Activated T-helper 1 cell treated with anti-CD3 and anti-CD28 coated beads, Interleukin-2, amount 50 U/mL, for 16 hours (primary cell): ENCODE results near the gene S100G.

Experiments used
- DNase-seq, 2 donors: peaks; one replicate each; pipeline ENCODE4 v3.0.0-alpha.2; 2020; ENCODE audit warnings: low read depth in 1 of 2, low spot score in 1 of 2

Gene S100G

GRCh38 chrX:16646366-16647138 is 3.4 kb upstream of the S100G start:
- no peak for DNase-seq

- DNase-seq, result no peak
Observed at GRCh38 chrX:16651391-16652024, 1.6 kb downstream of the S100G start.

- no peak for DNase-seq
Observed at GRCh38 chrX:16653424-16653823, 3.5 kb downstream of the S100G start.

- no peak for DNase-seq
Observed at GRCh38 chrX:16654093-16654492, 4.1 kb downstream of the S100G start.

GRCh38 chrX:16658284-16658683 is 8.3 kb downstream of the S100G start:
- no peak for DNase-seq

GRCh38 chrX:16659321-16659720 is 9.4 kb downstream of the S100G start:
- DNase-seq, result no peak

- DNase-seq, result no peak
Observed at GRCh38 chrX:16661495-16661894, 11.5 kb downstream of the S100G start.

GRCh38 chrX:16662402-16662801 is 12.4 kb downstream of the S100G start:
- DNase-seq, result no peak

GRCh38 chrX:16664074-16664473 is 14.1 kb downstream of the S100G start:
- no peak for DNase-seq

- DNase-seq, result no peak
Observed at GRCh38 chrX:16664626-16665025, 14.7 kb downstream of the S100G start.

- DNase-seq, result no peak
Observed at GRCh38 chrX:16665089-16665488, 15.1 kb downstream of the S100G start.

GRCh38 chrX:16666541-16666940 is 16.6 kb downstream of the S100G start:
- no peak for DNase-seq

- no peak for DNase-seq
Observed at GRCh38 chrX:16671005-16671404, 21.0 kb downstream of the S100G start.

GRCh38 chrX:16678689-16679088 is 28.7 kb downstream of the S100G start:
- DNase-seq, result no peak

GRCh38 chrX:16683007-16683664 is 33.2 kb downstream of the S100G start:
- DNase-seq, result no peak

- DNase-seq, result no peak
Observed at GRCh38 chrX:16687514-16687913, 37.6 kb downstream of the S100G start.

- peak; percentile 20 to 38 for DNase-seq
Observed at GRCh38 chrX:16695079-16695676, 45.2 kb downstream of the S100G start.

GRCh38 chrX:16696956-16697355 is 47.0 kb downstream of the S100G start:
- no peak for DNase-seq

GRCh38 chrX:16699389-16699788 is 49.4 kb downstream of the S100G start:
- DNase-seq, result no peak

- no peak for DNase-seq
Observed at GRCh38 chrX:16700734-16701133, 50.8 kb downstream of the S100G start.

GRCh38 chrX:16702700-16703599 is 53.0 kb downstream of the S100G start:
- no peak for DNase-seq
